CD4-positive, alpha-beta T cell treated with Interleukin-15 for 4 hours (primary cell): Measurements from ENCODE around the gene TREM2.

ENCODE experiments used
- DNase-seq: peaks from one replicate; pipeline ENCODE4 v3.0.0-alpha.2; 2020; ENCODE audit warnings: low spot score

Gene TREM2

DNA sequence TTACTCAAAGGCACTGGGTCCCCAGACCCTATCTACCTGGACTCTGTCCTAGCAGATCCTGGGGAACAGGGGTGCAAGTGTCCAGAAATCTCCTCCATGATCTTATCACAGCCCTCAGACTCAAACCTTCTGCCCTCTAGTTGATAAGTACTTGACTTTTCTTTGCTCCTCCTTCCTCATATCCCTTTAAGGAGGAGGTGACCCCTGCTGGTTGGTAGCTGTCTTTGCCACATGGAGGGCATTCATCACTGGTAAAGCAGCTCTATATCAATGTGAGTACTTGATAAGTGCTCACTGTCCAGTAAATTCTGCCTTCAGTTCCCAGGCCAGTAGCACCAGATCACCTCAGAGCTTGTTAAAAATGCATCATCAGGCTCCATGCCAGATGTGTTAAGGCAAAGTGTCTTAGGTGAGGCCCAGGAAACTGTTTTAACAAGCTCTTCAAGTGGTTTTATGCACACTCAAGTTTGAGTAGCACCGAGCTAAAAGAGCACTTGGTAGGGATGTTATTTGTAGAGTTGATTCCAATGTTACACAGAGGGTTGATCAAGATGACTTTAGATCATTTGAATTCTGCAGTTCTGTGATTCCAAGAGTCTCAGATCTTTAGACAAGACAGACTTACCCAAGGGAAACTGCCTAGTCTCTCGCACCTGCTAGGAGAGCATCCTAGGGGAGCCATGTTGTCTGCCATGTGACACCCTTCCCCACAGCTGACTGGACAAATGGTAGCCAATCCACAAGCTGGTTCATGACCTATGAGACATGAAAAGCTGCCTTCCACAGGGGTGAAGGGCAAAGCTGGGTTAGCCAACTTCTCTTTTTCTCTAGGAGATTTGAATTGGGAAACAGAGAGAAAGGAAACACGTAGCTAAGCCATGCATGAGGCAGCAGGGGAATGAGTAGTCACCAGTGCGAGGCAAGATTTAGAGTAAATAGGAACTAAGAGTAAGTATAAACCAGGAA is 19.4 kb upstream of the TREM2 start:
- DNase-seq = peak; percentile 60

DNA sequence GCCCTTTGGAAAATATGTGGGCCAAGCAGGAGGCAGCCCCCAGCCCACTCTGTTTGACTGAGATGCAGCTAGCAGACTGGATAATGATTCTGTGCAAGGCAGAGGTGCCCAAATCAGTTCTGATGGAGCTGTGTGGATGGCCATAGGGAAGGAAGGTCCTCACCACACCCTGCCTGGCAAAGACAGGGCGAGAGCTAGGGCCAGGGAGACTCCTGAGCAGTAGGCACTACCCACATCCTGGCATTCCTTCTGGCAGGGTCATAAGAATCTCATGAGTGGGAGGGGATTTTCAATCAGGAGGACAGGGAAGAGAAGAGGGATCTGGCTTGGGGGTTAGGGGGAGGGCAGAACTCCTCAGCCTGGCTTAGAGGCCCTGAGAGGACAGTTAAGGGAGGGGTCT is 18.6 kb upstream of the TREM2 start:
- DNase-seq = no peak

DNA sequence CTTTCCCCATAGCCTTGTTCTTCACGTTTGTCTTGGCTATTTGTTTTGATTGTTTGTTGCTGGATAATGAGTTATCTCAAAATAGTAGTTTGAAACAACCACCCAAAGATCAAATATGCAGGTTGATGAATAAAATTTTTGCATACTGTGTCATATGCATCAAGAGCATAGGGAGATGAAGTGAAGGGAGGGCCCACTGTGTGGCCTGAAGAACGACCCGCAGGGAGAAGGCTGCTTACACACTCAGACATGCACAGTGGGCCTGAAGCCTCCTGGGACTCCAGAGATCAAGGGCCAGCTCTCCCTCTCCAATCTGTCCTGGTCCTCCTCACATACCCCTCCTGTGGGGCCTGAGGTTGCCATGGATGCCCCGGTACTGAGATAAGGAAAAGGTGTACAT is 16.2 kb upstream of the TREM2 start:
- no peak for DNase-seq

DNA sequence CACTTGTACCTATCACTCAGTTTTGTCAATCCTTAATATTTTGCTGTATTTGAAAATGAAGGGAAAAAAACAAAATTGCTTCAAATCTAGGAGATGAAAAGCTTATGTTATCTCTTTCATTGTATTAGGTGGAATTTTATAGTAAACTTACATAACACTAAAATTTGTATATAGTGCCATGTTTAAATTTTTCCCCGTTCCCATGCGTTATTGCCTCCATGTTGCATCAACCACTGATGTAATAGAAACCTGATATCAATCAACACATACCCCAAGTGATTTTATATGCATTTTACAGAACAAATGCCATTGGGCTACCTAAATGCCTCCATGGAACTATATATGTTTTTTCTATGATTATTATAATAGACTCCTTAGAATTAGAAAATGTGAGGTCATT is 14.8 kb upstream of the TREM2 start:
- no peak for DNase-seq

DNA sequence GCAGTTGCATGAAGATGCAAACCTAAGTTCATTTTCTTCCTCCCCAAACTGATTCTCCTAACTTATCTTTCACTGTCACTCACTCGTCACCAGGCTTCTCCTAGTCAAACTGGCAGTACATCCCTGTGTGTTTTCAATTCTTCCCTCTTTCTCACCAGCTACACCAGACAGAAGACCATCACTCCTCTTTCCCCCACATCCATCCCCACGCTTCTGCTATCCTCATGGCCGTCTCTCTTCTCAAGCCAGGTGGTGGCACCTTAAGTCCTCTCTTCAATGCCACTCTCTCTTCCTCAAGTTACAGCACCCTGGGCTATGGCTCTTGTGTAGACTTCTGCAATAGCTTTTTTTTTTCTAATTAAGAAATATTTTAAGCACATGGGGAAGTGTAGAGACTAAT is 14.4 kb upstream of the TREM2 start:
- no peak for DNase-seq

DNA sequence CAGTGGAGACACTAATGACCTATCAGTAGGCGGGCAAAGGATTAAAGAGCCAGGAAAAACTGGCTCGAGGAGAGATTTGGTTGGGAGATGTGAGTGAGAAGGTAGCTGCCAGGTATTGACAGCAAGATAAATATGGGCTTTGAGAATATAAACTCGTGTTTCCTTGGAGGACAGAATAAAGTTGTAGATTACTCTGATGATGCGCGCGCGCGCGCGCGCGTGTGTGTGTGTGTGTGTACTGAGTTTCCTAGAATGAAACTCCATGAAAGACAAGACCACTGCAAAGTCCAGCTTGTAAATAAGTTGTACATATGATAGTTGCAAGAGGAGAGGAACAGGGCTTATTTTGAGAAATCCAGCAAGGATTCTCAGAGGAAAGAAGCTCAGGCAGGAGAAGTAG is 13.3 kb upstream of the TREM2 start:
- no peak for DNase-seq

DNA sequence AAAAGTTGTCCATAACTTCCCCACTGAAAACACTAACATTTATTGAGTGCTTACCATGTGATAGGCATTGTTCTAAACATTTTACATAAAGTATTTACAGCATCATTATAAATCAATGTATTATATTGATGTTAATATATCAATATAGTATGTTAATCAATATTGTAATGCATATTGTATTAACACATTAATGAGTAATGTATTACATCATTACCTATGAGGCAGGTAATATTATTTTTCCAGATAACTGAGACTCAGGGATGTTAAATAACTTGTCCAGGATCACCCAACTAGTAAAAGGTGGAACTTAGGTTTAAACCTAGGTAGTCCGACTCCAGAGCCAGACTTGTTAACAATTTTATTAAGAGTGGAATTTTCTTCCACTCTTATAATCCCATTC is 12.2 kb upstream of the TREM2 start:
- DNase-seq = no peak

DNA sequence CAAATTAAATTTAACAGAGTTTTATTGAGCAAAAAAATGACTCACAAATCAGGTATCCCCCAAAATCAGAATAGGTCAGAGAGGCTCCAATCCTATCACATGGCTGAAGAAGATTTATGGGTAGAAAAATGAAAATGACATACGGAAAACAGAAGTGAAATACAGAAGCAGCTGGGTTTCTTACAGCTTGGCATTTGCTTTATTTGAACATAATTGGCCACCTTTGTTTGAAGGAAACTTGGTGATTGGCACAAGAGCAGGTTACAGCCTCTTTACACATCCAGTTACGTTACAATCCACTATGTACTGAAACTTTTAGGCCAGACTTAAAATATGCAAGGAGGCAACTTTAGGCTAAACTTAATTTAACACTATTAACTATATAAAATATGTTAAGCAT is 11.7 kb upstream of the TREM2 start:
- DNase-seq = no peak

DNA sequence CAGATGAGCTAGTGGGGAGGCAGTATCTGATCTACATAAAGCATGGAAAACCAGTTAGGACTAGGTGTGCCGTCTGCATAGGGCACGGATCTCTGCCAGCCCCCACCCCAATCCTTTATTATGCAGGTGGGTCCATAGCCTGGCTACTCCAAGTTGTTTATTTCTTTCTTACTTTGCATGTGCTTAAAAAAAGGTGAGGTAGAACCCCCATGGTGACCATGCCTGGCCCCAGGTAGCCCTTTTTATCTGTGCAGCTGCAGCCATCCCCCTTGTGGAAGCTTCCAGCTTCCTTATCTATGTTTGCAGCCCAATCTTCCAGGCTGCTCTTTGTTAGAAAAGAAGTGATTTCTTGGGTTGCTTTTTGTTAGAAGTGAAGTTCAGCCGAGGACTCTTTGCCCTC is 9.0 kb upstream of the TREM2 start:
- DNase-seq = no peak

DNA sequence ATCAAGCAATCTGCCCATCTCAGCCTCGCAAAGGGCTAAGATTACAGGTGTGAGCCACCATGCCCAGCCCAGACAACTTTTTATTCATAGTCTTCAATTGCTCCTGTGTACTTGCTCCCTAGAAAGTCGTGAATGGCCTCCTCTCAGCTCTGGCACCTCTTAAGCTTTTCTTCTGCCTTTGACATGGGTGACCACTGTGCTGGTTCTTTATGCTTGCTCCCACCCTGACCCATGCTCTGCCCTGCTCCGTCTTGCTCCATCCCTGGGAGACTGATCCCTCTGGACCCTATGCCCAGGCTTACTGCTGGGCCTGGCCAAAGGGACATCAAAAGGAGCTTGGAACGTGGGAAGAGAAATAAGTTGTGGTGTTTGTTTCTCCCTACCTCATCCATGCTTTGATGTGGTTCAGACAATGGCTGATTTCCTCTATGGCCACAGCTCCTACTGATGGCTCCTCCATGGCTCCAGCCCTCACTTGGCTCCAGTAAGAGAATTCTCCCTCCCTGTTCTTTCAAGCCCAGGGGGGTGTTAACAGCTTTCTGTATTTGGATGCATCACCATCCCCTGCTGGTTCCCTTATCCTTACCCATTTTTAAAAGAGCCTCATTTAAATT is 7.7 kb upstream of the TREM2 start:
- DNase-seq = no peak

DNA sequence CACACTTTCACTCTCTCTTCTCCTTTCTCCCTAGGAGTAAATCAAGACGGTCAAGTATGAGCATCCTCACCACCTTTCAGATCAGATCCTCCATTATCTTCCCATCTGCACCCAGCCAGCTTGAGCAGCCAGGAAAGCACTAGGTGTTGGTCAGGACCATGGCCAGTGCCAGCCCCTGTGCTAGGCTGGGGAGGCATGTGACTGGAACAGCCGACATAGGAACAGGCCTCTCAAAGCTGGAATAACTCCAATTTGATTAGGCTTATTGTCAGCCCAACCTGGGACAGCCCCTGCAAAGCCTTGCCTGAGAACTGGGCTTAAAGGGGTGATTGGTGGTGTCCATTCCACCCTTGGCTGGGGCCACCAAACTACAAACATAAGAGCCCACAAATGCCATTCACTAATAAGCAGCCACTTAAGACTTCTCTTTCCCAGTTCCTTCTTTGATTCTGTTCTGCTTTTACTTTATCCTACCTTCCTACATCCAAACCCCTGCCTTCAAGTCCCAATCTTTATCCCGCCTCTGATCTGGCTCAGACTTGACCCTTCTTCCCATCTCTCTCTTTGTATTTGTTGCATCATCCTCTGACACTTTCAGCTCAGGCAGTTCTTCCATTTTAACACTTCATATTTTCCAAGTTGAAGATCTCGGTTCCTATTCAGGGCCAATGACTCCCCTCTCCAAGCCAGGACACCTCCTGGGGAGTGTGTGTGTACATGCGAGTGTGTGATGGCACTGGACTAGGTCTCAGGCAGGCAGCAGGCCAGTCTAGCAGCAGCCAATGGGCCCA is 4.5 kb upstream of the TREM2 start:
- no peak for DNase-seq

DNA sequence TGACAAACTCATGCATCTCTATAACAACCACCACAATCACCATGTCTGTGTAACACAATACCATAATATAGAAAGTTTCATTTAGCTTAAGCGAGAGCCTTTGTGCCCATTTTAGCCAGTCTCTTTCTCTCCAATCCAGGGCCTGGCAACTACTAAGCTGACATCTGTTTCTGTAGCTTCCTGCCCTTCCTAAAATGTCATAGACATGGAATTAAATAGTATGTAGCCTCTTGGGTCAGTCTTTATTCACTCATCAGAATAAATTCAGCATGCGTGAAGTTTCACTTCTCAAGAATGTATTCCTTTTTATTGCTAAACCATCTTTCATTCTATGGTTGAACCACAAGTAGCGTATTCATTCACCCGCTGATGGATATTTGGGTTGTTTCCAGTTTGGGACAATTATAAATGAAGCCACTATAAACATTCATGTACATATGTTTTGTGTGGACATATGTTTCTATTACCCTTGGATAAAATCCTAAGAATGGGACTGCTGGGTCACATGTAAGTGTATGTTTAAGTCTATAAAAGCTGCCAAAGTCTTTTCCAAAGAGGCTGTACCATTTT is 1.7 kb upstream of the TREM2 start:
- DNase-seq = no peak

DNA sequence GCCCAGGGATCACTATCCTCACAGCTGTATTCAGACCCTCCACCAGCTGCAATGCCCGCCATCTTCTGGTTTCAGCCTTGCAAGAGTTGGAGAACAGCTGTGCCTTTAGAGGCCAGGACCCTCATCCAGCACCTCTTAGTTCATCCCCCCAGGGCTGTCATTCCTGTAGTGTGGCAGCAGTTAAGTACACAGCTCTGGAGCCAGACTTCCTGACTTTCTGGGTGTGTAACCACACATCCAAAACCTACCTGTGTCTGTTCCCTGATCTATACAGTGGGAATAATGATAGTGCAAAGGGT is 452 bp upstream of the TREM2 start:
- no peak for DNase-seq

DNA sequence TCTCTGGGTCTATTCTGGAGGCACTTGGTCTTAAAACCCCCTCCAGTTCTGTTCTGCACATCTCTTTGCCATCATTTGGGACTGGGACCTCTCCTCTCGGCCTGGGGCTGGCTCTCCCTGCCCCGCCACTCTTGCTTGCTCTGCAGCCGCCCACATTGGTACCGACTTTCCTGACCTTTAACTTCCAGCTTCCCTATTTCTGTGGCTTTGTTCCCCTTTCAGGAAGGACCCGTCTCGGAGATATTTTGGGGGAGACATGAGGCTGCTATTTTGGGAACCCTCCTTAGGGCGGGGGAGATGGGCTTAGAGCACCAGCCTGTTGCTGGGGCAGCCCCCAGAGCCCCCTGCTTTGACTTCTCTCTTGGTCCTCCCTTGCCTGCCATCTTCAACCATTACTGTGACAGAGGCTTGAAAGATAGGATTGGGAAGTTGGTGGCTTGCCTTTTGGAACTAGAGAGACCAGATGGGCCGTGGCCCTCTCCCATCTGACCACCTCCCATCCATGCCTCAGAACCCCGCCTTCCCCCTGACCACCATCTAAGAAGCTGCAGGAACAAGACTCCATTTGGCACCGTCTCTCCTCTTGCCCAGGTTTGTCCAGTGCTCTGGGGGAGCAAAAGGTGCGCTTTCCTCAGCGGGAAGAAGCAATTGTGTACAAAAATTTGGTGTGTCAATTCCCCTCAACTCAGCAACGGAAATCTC is 914 bp downstream of the TREM2 start:
- DNase-seq = no peak

DNA sequence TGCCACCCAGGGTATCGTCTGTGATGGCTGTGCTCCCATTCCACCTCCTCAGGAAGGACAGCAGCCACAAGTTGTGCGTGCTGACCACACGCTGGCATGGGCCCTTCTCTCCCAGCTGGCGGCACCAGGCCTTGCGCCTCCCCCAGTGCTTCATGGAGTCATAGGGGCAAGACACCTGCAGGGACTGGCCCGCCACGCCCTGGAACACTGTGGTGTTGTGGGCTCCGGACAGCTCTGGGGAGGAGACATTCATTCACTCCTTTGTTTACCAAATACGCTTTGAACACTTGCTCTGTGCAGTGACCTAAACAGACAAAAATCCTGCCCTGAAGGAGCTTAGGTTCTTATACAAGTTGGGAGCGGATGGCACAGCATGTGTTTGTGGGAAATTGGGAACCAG is 1.5 kb downstream of the TREM2 start:
- DNase-seq = no peak

DNA sequence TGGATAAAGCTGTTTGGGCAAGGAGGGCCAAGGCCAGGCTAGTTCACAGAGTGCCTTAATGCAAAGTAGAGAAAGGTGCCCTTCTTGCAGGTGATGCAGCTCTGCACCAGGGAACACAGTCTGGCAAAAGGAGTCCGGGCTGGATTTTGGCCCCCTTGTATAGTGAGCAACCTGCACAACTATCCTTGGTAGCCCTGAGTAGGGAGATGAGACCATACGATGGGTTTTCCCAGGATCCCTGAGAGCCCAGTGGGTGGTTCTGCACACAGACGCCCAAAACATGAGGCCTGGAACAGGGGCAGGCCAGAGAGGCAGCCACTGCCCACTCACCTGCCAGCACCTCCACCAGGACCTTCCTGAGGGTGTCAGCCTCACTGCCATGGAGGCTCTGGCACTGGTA is 2.0 kb downstream of the TREM2 start:
- DNase-seq = no peak

DNA sequence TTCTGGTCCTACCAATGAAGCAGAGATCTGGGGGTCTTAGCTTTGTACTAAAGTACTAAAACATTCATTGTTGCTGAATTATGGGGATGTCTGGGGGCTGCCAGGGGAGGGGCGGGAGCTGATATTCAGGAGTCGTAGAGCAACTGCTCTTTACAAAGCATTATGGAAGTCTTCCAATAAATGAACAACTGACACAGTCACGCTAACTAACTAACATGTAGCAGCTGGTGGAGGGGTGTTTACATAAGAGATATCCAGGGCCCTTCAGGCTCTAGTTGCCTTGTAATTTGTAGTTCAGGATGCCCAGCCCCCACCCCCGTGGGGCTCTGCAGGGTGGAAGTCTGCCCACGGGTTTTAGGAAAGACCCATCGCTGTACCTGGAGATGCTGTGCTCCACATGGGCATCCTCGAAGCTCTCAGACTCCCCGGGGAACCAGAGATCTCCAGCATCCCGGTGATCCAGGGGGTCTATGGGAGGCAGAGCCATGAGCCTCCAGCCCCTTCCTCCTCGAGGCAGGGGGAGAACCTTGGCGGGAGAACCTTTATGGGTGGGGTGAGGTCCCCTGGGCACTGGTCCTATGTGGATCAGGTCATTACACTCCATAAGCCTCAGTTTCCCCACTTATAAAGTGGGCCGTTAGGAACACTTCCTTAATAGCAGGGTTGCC is 3.4 kb downstream of the TREM2 start:
- DNase-seq = no peak

DNA sequence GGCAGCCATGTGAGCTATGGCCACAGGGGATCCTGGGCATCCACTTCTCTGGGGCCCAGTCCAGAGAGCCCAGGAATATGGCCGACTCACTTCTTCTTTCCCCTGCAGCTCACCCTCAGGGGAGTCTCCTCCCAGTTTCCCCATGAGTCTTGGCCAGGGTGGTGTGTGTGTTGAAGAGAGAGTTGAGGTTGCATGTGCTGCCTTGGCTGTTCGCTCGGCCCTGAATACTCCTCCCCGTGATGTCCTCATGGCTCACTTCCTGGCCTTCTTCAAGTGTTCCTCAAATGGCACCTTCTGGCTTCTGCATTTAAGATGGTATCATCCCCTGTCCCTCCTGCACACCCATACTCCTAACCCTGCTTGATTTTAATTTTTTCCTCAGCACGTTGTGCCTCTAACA is 5.6 kb downstream of the TREM2 start:
- DNase-seq = no peak

DNA sequence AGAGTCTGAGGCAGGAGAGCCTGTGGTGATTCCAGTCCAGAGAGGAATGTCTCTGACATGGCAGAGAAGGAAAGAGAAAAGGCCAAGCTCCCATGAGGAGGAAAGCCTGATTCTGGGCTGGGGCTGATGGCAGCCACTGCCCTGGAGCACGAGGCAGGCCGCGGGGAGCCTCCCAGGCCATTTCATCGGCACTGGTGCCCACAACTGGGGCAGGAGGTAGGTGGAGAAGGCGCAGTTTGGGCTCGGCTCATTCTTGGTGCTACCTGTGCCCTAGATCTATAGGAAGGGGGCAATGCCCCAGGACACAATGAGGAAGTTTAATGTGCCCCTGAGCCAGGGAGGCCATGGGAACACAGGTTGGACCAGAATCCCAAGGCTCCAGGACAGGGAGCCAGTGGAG is 6.1 kb downstream of the TREM2 start:
- no peak for DNase-seq

DNA sequence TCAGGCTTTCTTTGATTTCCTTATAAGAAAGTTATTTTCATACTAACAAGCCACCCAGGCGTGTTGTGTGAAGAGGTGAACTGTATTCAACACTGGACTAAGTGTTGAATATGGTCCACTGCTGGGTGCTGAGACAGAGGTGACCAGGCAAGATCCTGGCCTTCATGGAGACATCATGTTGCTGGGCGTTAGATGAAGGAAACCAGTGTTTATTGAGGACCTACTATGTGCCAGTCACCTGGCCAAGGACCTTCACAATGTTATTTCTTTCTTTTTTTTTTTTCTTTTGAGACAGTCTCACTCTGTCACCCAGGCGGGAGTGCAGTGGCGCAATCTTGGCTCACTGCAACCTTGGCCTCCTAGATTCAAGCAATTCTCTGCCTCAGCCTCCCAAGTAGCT is 6.9 kb downstream of the TREM2 start:
- DNase-seq = no peak

DNA sequence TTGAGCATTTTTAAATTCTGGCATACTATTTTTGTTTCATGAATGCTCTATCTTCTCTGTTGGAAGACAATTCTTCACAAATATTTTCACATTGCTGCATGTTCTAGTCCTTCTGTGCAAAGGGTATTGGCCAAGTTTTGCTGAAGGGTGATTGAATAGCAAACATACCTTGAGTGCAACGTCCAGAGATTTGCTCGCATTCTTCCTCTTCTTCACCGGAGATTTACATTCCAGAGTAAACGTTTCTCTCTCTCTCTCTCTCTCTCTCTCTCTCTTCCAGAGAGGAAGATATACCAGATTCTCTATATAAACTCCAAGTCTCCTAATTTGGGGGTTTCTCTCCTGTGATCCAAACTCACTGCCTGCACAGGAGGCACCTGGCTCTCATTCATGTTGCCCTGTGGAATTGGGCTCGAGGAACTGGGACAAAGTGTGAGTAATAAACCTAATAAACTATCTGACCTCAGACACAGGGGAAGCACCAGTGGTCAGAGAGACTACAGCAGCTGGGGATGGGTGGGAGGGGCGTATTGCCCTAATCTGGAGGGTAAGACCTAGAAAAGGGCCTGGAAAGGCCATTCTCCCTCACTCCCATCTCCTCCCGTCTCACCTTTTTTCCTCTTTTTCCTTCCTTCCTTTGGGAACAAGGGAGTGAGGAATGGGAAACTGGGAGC is 7.6 kb downstream of the TREM2 start:
- DNase-seq = no peak
